Lower lobe of right lung (tissue), 2 donors: ENCODE results near the gene UGT1A8. TPM values are rescaled to one million over a fixed set of nuclear protein-coding genes. Genes with fewer than 3 reads are reported as not detected.
"Not testable (repeated sequence)": the region's sequence is repeated elsewhere in the genome, so short reads cannot be mapped to it uniquely, and the experiment has no call there.

Experiments
- ATAC-seq, 2 donors: fragments of 200-7000 bp; cut with Tn5 transposase; one replicate each; pipeline ENCODE4 v1.9.1; 2020 to 2022; ENCODE audit warnings: mild to moderate bottlenecking in 2 of 2, moderate library complexity in 2 of 2
- DNase-seq: peaks from one replicate; pipeline ENCODE4 v3.0.0-alpha.2; 2020
- H3K27ac ChIP-seq: fragments of 200-600 bp; one replicate; pipeline ENCODE4 v1.8.0; 2022
- H3K27me3 ChIP-seq: fragments of 200-600 bp; one replicate; pipeline ENCODE4 v1.8.0; 2022; ENCODE audit warnings: low read depth
- H3K36me3 ChIP-seq: fragments of 200-600 bp; one replicate; pipeline ENCODE4 v1.8.0; 2022; ENCODE audit warnings: mild to moderate bottlenecking
- H3K4me1 ChIP-seq: fragments of 200-600 bp; one replicate; pipeline ENCODE4 v1.8.0; 2022
- H3K4me3 ChIP-seq: fragments of 200-600 bp; one replicate; pipeline ENCODE4 v1.8.0; 2022; ENCODE audit warnings: mild to moderate bottlenecking
- H3K9me3 ChIP-seq: fragments of 200-600 bp; one replicate; pipeline ENCODE4 v1.8.0; 2022
- intact Hi-C: fragments of 100-400 bp; cut with DNase I; formaldehyde crosslinking; loops from one replicate; pipeline ENCODE4 v1.11.0; 2022
- total RNA-seq: library from RNA; stranded (reverse); fragmentation: NEBNext Ultra II Directional; extraction: Animal tissue kit (Norgen Biotek cat#: 25700); gene quantifications from one replicate; pipeline ENCODE4 v1.2.1, GENCODE V29; 2021
- TF ChIP-seq, protein P1 (sequence below): fragments of 200-600 bp; IDR thresholded peaks from one replicate; pipeline ENCODE4 v1.8.0; 2022; ENCODE audit warnings: antibody characterized with exemption, mild to moderate bottlenecking
- donor health status: DM: no; HTN: yes; CAD: no; lungs with severe emphysema.

UGT1A8 gene
- total RNA-seq, 1 donor from 2014 or later, result not detected

DNA sequence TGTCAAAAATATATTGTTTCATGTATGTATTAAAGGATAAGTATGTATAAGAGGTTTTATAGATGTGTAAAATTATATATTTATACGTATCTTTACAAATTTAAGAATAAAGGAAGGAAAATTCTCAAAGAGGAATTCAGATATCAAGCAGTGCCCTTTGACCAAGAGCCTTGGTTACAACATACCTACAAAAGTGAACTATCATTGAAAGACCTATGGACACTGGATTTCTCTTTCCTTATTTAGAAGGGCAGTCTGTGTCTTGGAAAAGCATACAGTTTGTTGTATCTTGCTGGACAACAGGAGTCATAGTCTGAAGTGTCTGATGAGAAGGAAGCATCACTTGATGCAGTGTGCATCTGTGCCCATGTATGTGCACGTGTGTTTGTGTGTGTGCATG, 29.0 kb upstream of the UGT1A8 start:
- DNase-seq (no peak), ATAC-seq (no peak)
- H3K27me3 ChIP-seq, result peaks cover 3% of the 10 kb centered on the region
- H3K36me3 ChIP-seq, result no peaks in the 10 kb centered on the region
- H3K27ac ChIP-seq, result no peak overlapping the region
- TF ChIP-seq, protein P1, sequence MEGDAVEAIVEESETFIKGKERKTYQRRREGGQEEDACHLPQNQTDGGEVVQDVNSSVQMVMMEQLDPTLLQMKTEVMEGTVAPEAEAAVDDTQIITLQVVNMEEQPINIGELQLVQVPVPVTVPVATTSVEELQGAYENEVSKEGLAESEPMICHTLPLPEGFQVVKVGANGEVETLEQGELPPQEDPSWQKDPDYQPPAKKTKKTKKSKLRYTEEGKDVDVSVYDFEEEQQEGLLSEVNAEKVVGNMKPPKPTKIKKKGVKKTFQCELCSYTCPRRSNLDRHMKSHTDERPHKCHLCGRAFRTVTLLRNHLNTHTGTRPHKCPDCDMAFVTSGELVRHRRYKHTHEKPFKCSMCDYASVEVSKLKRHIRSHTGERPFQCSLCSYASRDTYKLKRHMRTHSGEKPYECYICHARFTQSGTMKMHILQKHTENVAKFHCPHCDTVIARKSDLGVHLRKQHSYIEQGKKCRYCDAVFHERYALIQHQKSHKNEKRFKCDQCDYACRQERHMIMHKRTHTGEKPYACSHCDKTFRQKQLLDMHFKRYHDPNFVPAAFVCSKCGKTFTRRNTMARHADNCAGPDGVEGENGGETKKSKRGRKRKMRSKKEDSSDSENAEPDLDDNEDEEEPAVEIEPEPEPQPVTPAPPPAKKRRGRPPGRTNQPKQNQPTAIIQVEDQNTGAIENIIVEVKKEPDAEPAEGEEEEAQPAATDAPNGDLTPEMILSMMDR, result no peak
- H3K9me3 ChIP-seq, result no peaks in the 10 kb centered on the region
- intact Hi-C loops, result no loop called here
- no peaks in the 10 kb centered on the region for H3K4me1 ChIP-seq
- no peak overlapping the region for H3K4me3 ChIP-seq

DNA sequence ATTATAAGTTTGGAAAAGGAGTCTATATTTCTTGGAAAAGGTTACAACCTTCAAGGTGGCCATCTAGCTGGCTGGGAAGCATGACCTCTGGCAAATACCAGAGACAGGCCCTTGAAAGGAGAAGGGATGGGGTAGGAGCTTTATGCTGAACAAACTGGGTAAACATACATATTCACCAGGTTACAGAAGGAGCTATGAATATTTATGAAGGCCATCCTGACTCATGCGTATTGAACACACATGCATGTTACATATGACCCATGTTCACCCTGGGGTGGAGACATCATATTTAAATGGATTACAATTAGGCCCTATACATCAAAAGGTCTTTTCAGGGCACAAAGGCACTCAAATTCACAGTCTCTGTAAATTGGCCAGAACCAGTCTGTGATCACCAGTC, 24.7 kb upstream of the UGT1A8 start:
- H3K9me3 ChIP-seq, H3K27me3 ChIP-seq, H3K4me3 ChIP-seq, H3K36me3 ChIP-seq, intact Hi-C loops, ATAC-seq, H3K4me1 ChIP-seq, DNase-seq, H3K27ac ChIP-seq: not testable (repeated sequence)

GRCh38 chr2:233593201-233593600, 24.2 kb upstream of the UGT1A8 start:
- ATAC-seq (no peak), DNase-seq (no peak)
- TF ChIP-seq, protein P1, result no peak
- no peaks in the 10 kb centered on the region for H3K4me1 ChIP-seq
- no peak overlapping the region for H3K27ac ChIP-seq
- intact Hi-C loops, result no loop called here
- H3K27me3 ChIP-seq, result no peaks in the 10 kb centered on the region
- no peaks in the 10 kb centered on the region for H3K9me3 ChIP-seq
- H3K36me3 ChIP-seq, result no peaks in the 10 kb centered on the region
- H3K4me3 ChIP-seq, result no peak overlapping the region

GRCh38 chr2:233597522-233597921, 19.9 kb upstream of the UGT1A8 start:
- Histone ChIP-seq H3K4me1 (no peaks in the 10 kb centered on the region), H3K27me3 (no peaks in the 10 kb centered on the region), H3K9me3 (no peaks in the 10 kb centered on the region), H3K36me3 (no peaks in the 10 kb centered on the region), H3K4me3 (no peak overlapping the region), H3K27ac (no peak overlapping the region)
- intact Hi-C loops, result no loop called here
- ATAC-seq (no peak), DNase-seq (no peak)
- TF ChIP-seq, protein P1, result no peak

- Histone ChIP-seq H3K4me1 (no peaks in the 10 kb centered on the region), H3K36me3 (no peaks in the 10 kb centered on the region), H3K9me3 (no peaks in the 10 kb centered on the region), H3K27ac (no peak overlapping the region), H3K27me3 (no peaks in the 10 kb centered on the region), H3K4me3 (no peak overlapping the region)
- DNase-seq (no peak), ATAC-seq (no peak)
- intact Hi-C loops, result no loop called here
- TF ChIP-seq, protein P1, result no peak
Observed at GRCh38 chr2:233598952-233599351, 18.5 kb upstream of the UGT1A8 start.

DNA sequence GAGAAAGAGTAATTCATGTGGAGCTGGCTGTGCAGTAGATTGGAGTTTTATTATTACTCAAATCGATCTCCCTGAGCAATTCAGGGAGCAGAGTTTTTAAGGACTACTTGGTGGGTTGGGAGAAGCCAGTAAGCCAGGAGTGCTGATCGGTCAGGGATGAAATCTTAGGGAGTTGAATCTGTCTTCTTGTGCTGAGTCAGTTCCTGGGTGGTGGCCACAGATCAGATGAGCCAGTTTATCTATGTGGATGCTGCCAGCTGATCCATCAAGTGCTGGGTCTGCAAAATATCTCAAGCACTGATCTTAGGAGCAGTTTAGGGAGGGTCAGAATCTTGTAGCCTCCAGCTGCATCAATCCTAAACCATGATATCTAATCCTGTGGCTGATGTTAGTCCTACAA, 17.0 kb upstream of the UGT1A8 start:
- H3K27me3 ChIP-seq, result no peaks in the 10 kb centered on the region
- H3K9me3 ChIP-seq, result no peaks in the 10 kb centered on the region
- no peak overlapping the region for H3K4me3 ChIP-seq
- no peaks in the 10 kb centered on the region for H3K4me1 ChIP-seq
- no peak for ATAC-seq
- TF ChIP-seq, protein P1, result no peak
- intact Hi-C loops, result no loop called here
- no peak overlapping the region for H3K27ac ChIP-seq
- H3K36me3 ChIP-seq, result no peaks in the 10 kb centered on the region
- no peak for DNase-seq
